Liver (tissue), 3 donors: ENCODE measurements around the gene EML1.

Source experiments
- ATF3 ChIP-seq: IDR thresholded peaks from 2 replicates; pipeline ENCODE4 v1.6.1; 2016; ENCODE audit warnings: antibody characterized with exemption
- CTCF ChIP-seq: fragments of 150-350 bp; IDR thresholded peaks from 2 replicates; pipeline ENCODE4 v1.5.1; 2017; ENCODE audit warnings: improper control_type of control experiment, low read depth, low read length; ENCODE audit not compliant: missing input control
- GABPA ChIP-seq, 2 donors: IDR thresholded peaks in 1 of 2; conservative IDR thresholded peaks in 1 of 2; 2 replicates each; pipeline ENCODE4 v1.6.1; 2016; ENCODE audit warnings: antibody characterized with exemption in 2 of 2, mild to moderate bottlenecking in 1 of 2, moderate library complexity in 1 of 2
- JUND ChIP-seq, 2 donors: IDR thresholded peaks; 2 replicates each; pipeline ENCODE4 v1.6.1; 2016; ENCODE audit warnings: antibody characterized with exemption in 2 of 2
- MAX ChIP-seq: IDR thresholded peaks from 2 replicates; pipeline ENCODE4 v1.6.1; 2016; ENCODE audit warnings: antibody characterized with exemption
- NR2F2 ChIP-seq: IDR thresholded peaks from 2 replicates; pipeline ENCODE4 v1.6.1; 2016; ENCODE audit warnings: antibody characterized with exemption
- RAD21 ChIP-seq, 2 donors: IDR thresholded peaks; 2 replicates each; pipeline ENCODE4 v1.6.1; 2016; ENCODE audit warnings: antibody characterized with exemption in 2 of 2, mild to moderate bottlenecking in 2 of 2
- RXRA ChIP-seq, 2 donors: IDR thresholded peaks; 2 replicates each; pipeline ENCODE4 v1.6.1; 2017 to 2018; ENCODE audit warnings: antibody characterized with exemption in 2 of 2, mild to moderate bottlenecking in 1 of 2
- SP1 ChIP-seq: IDR thresholded peaks from 2 replicates; pipeline ENCODE4 v1.6.1; 2018; ENCODE audit warnings: antibody characterized with exemption, mild to moderate bottlenecking
- TAF1 ChIP-seq: conservative IDR thresholded peaks from 2 replicates; pipeline ENCODE4 v1.6.1; 2016; ENCODE audit warnings: antibody characterized with exemption, mild to moderate bottlenecking
- donor health status: healthy.
- donor health status: healthy.

- TF ChIP-seq JUND (IDR thresholded peaks at IDR 0.05) (no peak), CTCF (no peak), MAX (no peak), RAD21 (IDR thresholded peaks at IDR 0.05) (no peak), GABPA (IDR thresholded peaks at IDR 0.05 in 1 of 2, conservative IDR thresholded peaks at IDR 0.05 in 1 of 2) (no peak), TAF1 (no peak), NR2F2 (no peak), SP1 (no peak), RXRA (IDR thresholded peaks at IDR 0.05) (no peak), ATF3 (no peak)
Observed at GRCh38 chr14:99887407-99887806, 94.2 kb downstream of the EML1 start.
